ENCODE results near the gene ATPAF1.
A peak's percentile ranks its signal among the peaks of the same experiment; 100 is the strongest.
"Not testable (repeated sequence)": the region's sequence is repeated elsewhere in the genome, so short reads cannot be mapped to it uniquely, and the experiment has no call there.

The ATPAF1 gene

GRCh38 chr1:46665983-46666382 is 2.2 kb downstream of the ATPAF1 start:
- peaks cover 27% of the 10 kb centered on the region for H3K36me3 Mint-ChIP-seq
- H3K27ac Mint-ChIP-seq, result no peak overlapping the region
- no peak for DNase-seq (ENCODE audit: low spot score in 2 of 2)
- no peak overlapping the region for H3K4me3 Mint-ChIP-seq
- ATAC-seq, result no peak
- H3K4me1 Mint-ChIP-seq, result peaks cover 15% of the 10 kb centered on the region
- no peaks in the 10 kb centered on the region for H3K9me3 Mint-ChIP-seq

- not testable (repeated sequence) for DNase-seq (ENCODE audit: low spot score in 2 of 2); H3K27ac Mint-ChIP-seq
Measured at GRCh38 chr1:46662919-46663318, 5.2 kb downstream of the ATPAF1 start.

GRCh38 chr1:46660116-46660515 is 8.0 kb downstream of the ATPAF1 start:
- not testable (repeated sequence) for ATAC-seq, H3K4me3 Mint-ChIP-seq

More at GRCh38 chr1:46662919-46663318, 5.2 kb downstream of the ATPAF1 start:
- Mint-ChIP-seq H3K4me1 (peaks cover 15% of the 10 kb centered on the region), H3K36me3 (peaks cover 50% of the 10 kb centered on the region)
- not testable (repeated sequence) for ATAC-seq, H3K9me3 Mint-ChIP-seq, H3K4me3 Mint-ChIP-seq

GRCh38 chr1:46659307-46659870 is 8.8 kb downstream of the ATPAF1 start:
- ATAC-seq (peak; percentile 79), DNase-seq (ENCODE audit: low spot score in 2 of 2) (no peak)
- Mint-ChIP-seq H3K4me1 (no peaks in the 10 kb centered on the region), H3K36me3 (peaks cover 72% of the 10 kb centered on the region), H3K9me3 (no peaks in the 10 kb centered on the region), H3K4me3 (no peak overlapping the region), H3K27ac (peak overlapping the region; percentile 70)

More at GRCh38 chr1:46660116-46660515, 8.0 kb downstream of the ATPAF1 start:
- not testable (repeated sequence) for DNase-seq (ENCODE audit: low spot score in 2 of 2); H3K9me3 Mint-ChIP-seq; H3K4me1 Mint-ChIP-seq
- H3K27ac Mint-ChIP-seq, result peak overlapping the region; percentile 70
- peaks cover 73% of the 10 kb centered on the region for H3K36me3 Mint-ChIP-seq

DNA sequence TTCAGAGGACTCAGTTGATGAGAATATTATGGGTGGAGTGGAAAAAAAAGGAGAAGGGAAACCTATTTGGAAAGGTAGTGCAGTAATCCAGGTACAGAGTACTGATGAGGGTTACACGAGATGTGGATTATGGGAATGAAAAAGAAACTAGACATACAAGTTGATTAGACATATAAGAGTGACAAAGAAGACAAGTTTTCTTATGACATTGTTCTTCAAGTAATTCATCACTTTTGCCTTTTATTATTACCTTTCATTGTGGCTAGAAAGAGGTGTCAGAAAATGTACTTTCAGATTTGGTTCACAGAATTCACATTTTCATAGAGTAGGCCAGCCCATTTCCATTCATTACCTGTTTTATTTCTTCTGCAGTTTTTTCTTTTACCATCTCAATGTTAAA is 10.4 kb downstream of the ATPAF1 start:
- peaks cover 60% of the 10 kb centered on the region for H3K36me3 Mint-ChIP-seq

GRCh38 chr1:46656643-46657042 is 11.5 kb downstream of the ATPAF1 start:
- no peaks in the 10 kb centered on the region for H3K9me3 Mint-ChIP-seq
- DNase-seq (ENCODE audit: low spot score in 2 of 2) (no peak), ATAC-seq (no peak)
- no peak overlapping the region for H3K27ac Mint-ChIP-seq
- peaks cover 61% of the 10 kb centered on the region for H3K36me3 Mint-ChIP-seq
- no peak overlapping the region for H3K4me3 Mint-ChIP-seq
- H3K4me1 Mint-ChIP-seq, result peaks cover 6% of the 10 kb centered on the region

More for the DNA sequence above, 10.4 kb downstream of the ATPAF1 start:
- DNase-seq (ENCODE audit: low spot score in 2 of 2), result no peak
- Mint-ChIP-seq H3K4me1 (peaks cover 6% of the 10 kb centered on the region), H3K4me3 (no peak overlapping the region), H3K9me3 (no peaks in the 10 kb centered on the region), H3K27ac (peak overlapping the region; percentile 4)
- ATAC-seq, result peak; percentile 55

DNA sequence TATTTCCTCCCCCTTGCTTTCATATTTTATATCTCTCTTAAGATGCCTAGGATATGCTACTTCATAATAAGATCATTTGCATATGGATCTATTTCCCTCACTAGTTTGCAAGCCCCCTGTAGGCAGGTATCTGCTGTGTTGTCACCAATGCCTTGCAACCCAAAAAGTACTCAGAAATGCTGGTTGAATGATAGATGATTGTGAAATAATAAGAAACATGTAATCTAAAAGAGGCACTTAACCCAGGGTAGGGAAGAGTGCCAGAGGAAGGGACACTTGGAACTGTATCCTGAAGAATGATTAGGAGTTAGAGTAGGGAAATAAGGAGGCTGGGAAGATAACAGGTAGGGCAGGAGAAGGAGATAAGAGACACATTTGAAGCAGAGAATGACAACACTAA is 12.3 kb downstream of the ATPAF1 start:
- no peak overlapping the region for H3K4me3 Mint-ChIP-seq
- H3K36me3 Mint-ChIP-seq, result peaks cover 67% of the 10 kb centered on the region
- H3K9me3 Mint-ChIP-seq, result no peaks in the 10 kb centered on the region
- DNase-seq (ENCODE audit: low spot score in 2 of 2) (no peak), ATAC-seq (no peak)
- H3K4me1 Mint-ChIP-seq, result peaks cover 6% of the 10 kb centered on the region
- H3K27ac Mint-ChIP-seq, result no peak overlapping the region

DNA sequence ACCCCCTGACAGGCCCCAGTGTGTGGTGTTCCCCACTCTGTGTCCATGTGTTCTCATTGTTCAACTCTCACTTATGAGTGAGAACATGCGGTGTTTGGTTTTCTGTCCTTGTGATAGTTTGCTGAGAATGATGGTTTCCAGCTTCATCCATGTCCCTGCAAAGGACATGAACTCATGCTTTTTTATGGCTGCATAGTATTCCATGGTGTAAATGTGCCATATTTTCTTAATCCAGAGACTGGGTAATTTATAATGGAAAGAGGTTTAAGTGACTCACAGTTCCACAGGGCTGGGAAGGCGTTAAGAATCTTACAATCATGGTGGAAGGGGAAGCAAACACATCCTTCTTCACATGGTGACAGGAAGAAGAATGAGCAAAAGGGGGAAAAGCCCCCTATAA is 13.5 kb downstream of the ATPAF1 start:
- H3K4me3 Mint-ChIP-seq; DNase-seq (ENCODE audit: low spot score in 2 of 2); H3K27ac Mint-ChIP-seq; H3K9me3 Mint-ChIP-seq; ATAC-seq; H3K4me1 Mint-ChIP-seq: not testable (repeated sequence)
- peaks cover 71% of the 10 kb centered on the region for H3K36me3 Mint-ChIP-seq

DNA sequence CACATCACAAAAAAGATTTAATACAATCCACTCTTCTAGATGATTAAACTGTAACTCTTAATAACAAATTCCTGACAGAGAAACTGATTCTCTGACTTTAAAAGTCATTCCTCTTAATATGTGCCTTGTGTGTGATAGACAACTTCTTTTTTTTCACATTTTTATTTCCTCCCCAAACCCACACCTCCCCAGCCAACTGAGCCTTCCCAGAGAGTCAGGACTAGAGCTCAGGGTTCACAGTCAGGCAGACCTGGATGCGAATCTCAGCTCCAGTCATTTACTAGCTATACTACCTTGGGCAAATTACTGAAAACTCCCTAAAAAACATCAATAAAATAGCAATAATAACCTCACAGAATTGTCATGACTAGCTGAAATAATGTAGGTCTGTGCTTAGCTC is 14.2 kb downstream of the ATPAF1 start:
- ATAC-seq (no peak), DNase-seq (ENCODE audit: low spot score in 2 of 2) (no peak)
- Mint-ChIP-seq H3K4me1 (peaks cover 6% of the 10 kb centered on the region), H3K27ac (no peak overlapping the region), H3K9me3 (no peaks in the 10 kb centered on the region), H3K4me3 (no peak overlapping the region), H3K36me3 (peaks cover 71% of the 10 kb centered on the region)

DNA sequence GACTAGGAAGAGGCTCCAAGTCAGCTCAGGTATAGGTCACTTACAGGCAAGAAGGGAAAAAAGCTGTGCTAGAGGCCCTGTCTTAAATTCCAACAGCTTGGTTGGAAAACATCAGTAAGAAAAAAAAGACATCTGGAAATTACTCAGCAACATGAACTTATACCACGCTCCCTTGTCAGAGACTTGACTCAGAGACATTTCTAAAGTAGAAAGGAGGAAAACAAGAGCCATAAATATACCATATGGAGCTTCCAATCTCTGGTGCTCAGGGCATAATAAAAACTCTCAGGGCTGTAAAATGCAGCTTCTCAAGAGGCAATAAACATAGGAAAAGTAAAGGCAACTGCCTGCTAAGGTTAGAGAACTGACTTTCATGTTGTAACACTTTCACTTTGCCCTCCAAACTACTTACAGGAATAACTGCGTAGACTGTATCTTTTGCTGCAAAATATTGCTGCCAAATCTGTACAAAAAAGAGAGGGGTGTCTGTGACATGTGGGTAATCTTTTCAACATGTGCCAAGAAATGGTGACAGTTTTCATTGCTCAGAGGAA is 14.7 kb downstream of the ATPAF1 start:
- H3K4me1 Mint-ChIP-seq, result peaks cover 6% of the 10 kb centered on the region
- H3K9me3 Mint-ChIP-seq, result no peaks in the 10 kb centered on the region
- H3K4me3 Mint-ChIP-seq, result no peak overlapping the region
- ATAC-seq (peak; percentile 55), DNase-seq (ENCODE audit: low spot score in 2 of 2) (no peak)
- H3K27ac Mint-ChIP-seq, result peak overlapping the region; percentile 2
- peaks cover 73% of the 10 kb centered on the region for H3K36me3 Mint-ChIP-seq

GRCh38 chr1:46652321-46653100 is 15.7 kb downstream of the ATPAF1 start:
- Mint-ChIP-seq H3K9me3 (no peaks in the 10 kb centered on the region), H3K4me1 (peaks cover 6% of the 10 kb centered on the region), H3K36me3 (peaks cover 68% of the 10 kb centered on the region), H3K27ac (peak overlapping the region; percentile 2), H3K4me3 (no peak overlapping the region)
- DNase-seq (ENCODE audit: low spot score in 2 of 2) (no peak), ATAC-seq (no peak)

DNA sequence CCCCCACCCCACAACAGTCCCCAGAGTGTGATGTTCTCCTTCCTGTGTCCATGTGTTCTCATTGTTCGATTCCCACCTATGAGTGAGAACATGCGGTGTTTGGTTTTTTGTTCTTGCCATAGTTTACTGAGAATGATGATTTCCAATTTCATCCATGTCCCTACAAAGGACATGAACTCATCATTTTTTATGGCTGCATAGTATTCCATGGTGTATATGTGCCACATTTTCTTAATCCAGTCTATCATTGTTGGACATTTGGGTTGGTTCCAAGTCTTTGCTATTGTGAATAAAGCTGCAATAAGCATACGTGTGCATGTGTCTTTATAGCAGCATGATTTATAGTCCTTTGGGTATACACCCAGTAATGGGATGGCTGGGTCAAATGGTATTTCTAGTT is 17.0 kb downstream of the ATPAF1 start:
- H3K4me3 Mint-ChIP-seq; H3K9me3 Mint-ChIP-seq; H3K27ac Mint-ChIP-seq; DNase-seq (ENCODE audit: low spot score in 2 of 2); H3K4me1 Mint-ChIP-seq; ATAC-seq: not testable (repeated sequence)
- peaks cover 59% of the 10 kb centered on the region for H3K36me3 Mint-ChIP-seq

DNA sequence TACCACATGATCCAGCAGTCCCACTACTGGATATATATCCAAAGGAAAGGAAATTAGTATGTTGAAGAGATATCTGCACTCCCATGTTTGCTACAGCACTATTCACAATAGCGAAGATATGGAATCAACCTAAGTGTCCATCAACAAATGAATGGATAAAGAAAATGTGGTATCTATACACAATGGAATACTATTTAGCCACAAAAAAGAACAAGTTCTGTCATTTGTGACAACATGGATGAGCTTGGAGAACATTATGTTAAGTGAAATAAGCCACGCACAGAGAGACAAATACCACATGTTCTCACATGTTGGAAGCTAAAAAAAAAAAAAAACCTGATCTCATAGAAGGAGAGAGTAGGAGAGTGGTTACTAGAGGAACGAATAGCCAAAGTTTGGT is 17.7 kb downstream of the ATPAF1 start:
- ATAC-seq, result no peak
- peaks cover 53% of the 10 kb centered on the region for H3K36me3 Mint-ChIP-seq
- no peaks in the 10 kb centered on the region for H3K9me3 Mint-ChIP-seq
- no peak for DNase-seq (ENCODE audit: low spot score in 2 of 2)
- H3K4me1 Mint-ChIP-seq, result peaks cover 6% of the 10 kb centered on the region
- no peak overlapping the region for H3K27ac Mint-ChIP-seq
- no peak overlapping the region for H3K4me3 Mint-ChIP-seq

DNA sequence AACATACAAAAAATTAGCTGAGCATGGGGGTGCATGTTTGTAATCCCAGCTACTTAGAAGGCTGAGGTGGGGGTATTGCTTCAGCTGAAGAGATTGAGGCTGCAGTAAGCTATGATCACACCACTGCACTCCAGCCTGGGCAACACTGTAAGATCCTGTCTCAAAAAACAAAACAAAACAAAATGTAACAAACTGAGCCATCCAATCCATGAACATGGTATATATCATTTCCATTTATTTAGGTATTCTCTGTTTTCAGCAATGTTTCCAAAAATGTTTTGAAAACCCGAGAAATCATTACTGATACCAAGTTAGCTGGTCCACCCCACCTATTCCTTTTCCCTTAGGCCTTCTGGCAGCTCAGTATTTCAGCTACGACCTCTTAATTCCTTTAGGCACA is 18.4 kb downstream of the ATPAF1 start:
- peaks cover 6% of the 10 kb centered on the region for H3K4me1 Mint-ChIP-seq
- H3K27ac Mint-ChIP-seq, result no peak overlapping the region
- H3K9me3 Mint-ChIP-seq, result no peaks in the 10 kb centered on the region
- DNase-seq (ENCODE audit: low spot score in 2 of 2) (no peak), ATAC-seq (no peak)
- peaks cover 47% of the 10 kb centered on the region for H3K36me3 Mint-ChIP-seq
- H3K4me3 Mint-ChIP-seq, result no peak overlapping the region

- H3K27ac Mint-ChIP-seq, result no peak overlapping the region
- peak; percentile 68 for ATAC-seq
- H3K4me3 Mint-ChIP-seq, result no peak overlapping the region
- no peaks in the 10 kb centered on the region for H3K9me3 Mint-ChIP-seq
- H3K36me3 Mint-ChIP-seq, result peaks cover 44% of the 10 kb centered on the region
- no peak for DNase-seq (ENCODE audit: low spot score in 2 of 2)
- no peaks in the 10 kb centered on the region for H3K4me1 Mint-ChIP-seq
Measured at GRCh38 chr1:46647611-46648010, 20.6 kb downstream of the ATPAF1 start.

DNA sequence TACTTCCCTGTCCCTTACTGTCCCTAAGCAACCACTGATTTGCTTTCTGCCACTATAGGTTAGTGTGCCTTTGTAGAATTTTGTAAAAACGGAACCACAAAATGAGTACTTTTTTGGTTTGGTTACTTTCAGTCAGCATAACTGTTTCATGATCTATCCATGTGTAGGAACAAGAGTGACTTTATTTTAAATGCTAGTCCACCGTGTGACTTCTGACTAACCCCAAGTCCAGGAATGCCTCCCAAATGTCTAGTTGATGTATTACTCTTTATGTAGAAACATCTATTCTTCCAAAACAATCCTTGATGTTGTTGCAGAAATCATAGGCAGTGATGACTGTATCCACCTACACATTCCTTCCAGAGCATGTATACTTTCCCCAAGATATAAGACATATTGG is 21.3 kb downstream of the ATPAF1 start:
- Mint-ChIP-seq H3K27ac (no peak overlapping the region), H3K4me3 (no peak overlapping the region), H3K36me3 (peaks cover 37% of the 10 kb centered on the region), H3K9me3 (no peaks in the 10 kb centered on the region), H3K4me1 (no peaks in the 10 kb centered on the region)
- DNase-seq (ENCODE audit: low spot score in 2 of 2) (no peak), ATAC-seq (peak; percentile 52)
